ENCODE measurements around the gene EFCAB13.
A peak's percentile ranks its signal among the peaks of the same experiment; 100 is the strongest.
"Not testable (repeated sequence)": the region's sequence is repeated elsewhere in the genome, so short reads cannot be mapped to it uniquely, and the experiment has no call there.

The EFCAB13 gene

GRCh38 chr17:47413872-47414271 is 90.1 kb downstream of the EFCAB13 start:
- FAIRE-seq (peak; percentile 9), DNase-seq (ENCODE audit: insufficient read length, low spot score) (no peak)

- FAIRE-seq: no peak
- DNase-seq (ENCODE audit: insufficient read length, low spot score): no peak
Observed at GRCh38 chr17:47414612-47415011, 90.9 kb downstream of the EFCAB13 start.

- DNase-seq (ENCODE audit: insufficient read length, low spot score) (peak; percentile 50), FAIRE-seq (peak; percentile 69)
Observed at GRCh38 chr17:47423406-47424295, 99.9 kb downstream of the EFCAB13 start.

- peak; percentile 87 for FAIRE-seq
- DNase-seq (ENCODE audit: insufficient read length, low spot score): not testable (repeated sequence)
Observed at GRCh38 chr17:47425233-47425632, 101.5 kb downstream of the EFCAB13 start.

DNA sequence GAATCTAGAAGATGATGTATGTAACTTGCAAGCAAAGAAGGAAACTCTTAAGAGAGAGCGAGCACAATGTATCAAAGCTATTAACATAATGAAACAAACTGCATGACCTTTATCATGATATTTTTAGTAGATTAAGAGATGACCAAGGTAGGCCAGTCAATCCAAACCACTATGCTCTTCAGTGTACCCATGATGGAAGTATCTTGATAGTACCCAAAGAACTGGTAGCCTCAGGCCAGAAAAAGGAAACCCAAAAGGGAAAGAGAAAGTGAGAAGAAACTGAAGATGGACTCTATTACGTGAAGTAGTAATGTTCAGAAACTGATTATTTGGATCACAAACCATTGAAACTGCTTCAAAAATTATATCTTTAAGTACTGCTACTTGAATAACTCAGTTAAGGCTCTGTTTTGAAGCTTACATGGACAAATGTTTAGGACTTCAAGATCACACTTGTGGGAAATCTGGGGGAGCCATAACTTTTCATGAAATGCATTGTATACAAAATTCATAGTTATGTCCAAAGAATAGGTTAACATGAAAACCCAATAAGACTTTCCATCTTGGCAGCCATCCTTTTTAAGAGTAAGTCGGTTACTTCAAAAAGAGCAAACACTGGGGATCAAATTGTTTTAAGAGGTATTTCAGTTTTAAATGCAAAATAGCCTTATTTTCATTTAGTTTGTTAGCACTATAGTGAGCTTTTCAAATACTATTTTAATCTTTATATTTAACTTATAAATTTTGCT is 102.3 kb downstream of the EFCAB13 start:
- FAIRE-seq; DNase-seq (ENCODE audit: insufficient read length, low spot score): not testable (repeated sequence)

DNA sequence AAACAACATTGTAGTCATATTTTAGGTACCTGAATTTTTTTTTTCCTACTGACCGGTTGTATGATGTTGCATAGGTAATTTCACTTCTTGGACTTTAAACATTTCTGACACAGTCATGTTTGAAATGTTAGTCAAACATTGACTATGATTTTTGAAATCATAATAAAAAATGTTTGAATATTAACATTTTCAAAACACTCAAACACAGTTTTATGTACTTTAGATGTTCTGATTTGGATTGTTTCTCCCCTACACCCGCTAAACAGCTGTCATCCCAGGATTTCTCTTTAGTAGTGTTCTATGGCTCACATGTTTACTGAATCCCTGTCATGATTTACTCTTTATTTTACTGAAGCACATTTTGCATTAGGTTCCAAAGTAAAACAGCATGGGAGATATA is 104.2 kb downstream of the EFCAB13 start:
- no peak for DNase-seq (ENCODE audit: insufficient read length, low spot score)
- no peak for FAIRE-seq

GRCh38 chr17:47432240-47432639 is 108.5 kb downstream of the EFCAB13 start:
- not testable (repeated sequence) for FAIRE-seq; DNase-seq (ENCODE audit: insufficient read length, low spot score)

DNA sequence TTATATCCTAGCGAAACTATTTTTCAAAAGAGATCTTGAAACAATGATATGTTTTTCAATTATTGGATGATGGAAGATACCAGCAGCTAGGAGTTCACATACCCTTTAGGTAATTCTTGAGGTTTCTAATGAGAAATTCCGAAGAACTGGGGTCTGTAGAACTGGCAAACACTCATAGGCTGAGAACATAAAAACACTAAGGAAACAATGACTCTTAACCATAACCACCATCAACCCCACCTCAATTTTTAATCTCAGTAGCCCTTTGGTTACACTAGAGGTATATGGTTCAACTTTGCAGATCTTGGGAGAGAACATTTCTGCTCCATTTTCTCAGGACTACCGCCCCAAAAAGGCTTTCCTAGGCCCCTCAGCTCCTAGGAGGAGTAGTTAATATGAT is 141.4 kb downstream of the EFCAB13 start:
- DNase-seq (ENCODE audit: insufficient read length, low spot score): no peak
- no peak for FAIRE-seq

DNA sequence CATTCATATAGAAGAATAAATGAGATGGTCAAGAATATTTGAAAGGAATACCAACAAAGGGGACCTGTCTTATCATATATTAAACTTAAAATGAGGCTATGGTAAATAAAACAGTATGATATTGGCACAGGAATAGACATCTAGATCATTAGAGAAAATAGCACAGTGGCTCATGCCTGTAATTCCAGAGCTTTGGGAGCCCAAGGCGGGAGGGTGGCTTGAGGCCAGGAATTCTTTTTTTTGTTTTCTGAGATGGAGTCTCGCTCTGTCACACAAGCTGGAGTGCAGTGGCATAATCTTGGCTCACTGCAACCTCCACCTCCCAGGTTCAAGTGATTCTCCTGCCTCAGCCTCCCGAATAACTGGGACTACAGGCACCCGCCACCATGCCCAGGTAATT is 143.2 kb downstream of the EFCAB13 start:
- FAIRE-seq: not testable (repeated sequence)

GRCh38 chr17:47470836-47471235 is 147.1 kb downstream of the EFCAB13 start:
- FAIRE-seq (no peak), DNase-seq (ENCODE audit: insufficient read length, low spot score) (no peak)

More for the DNA sequence above, 143.2 kb downstream of the EFCAB13 start:
- not testable (repeated sequence) for DNase-seq (ENCODE audit: insufficient read length, low spot score)

DNA sequence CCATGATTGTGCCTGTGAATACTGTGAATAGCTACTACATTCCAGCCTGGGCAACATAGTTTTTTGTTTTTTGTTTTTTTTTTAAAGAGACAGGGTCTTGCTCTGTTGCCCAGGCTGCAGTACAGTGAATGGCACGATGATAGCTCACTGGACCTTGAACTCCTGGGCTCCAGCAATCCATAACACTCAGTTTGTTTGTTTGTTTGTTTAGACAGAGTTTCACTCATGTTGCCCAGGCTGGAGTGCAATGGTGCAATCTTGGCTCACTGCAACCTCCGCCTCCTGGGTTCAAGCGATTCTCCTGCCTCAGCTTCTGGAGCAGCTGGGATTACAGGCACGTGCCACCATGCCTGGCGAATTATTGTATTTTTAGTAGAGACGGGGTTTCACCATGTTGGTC is 148.3 kb downstream of the EFCAB13 start:
- FAIRE-seq; DNase-seq (ENCODE audit: insufficient read length, low spot score): not testable (repeated sequence)
